HK-2 (cell line): ENCODE measurements around the gene GALNT18.

Source experiments
- DNase-seq: peaks from one replicate; pipeline ENCODE4 v3.0.0-alpha.2; 2018; ENCODE audit not compliant: unreplicated experiment

GALNT18 gene

DNA sequence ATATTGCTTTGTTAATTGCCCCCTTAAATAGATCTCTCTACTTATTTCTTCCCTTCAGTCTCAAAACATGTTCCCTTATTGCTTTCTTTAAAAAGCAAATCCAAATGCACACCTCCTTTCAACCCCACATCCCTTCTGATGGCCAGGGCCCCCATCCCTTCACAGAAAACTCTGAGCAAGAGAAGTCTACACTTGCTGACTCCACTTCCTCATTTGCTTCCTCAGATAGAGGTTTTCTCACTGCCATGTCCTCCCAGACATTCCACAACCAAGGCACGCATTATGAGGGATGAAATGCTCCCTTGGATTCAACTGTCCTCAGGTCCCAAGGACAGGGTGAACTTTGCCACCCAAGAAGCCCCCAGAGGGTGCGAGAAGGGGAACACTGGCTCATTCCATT lies 311.9 kb downstream of the GALNT18 start:
- no peak for DNase-seq

DNA sequence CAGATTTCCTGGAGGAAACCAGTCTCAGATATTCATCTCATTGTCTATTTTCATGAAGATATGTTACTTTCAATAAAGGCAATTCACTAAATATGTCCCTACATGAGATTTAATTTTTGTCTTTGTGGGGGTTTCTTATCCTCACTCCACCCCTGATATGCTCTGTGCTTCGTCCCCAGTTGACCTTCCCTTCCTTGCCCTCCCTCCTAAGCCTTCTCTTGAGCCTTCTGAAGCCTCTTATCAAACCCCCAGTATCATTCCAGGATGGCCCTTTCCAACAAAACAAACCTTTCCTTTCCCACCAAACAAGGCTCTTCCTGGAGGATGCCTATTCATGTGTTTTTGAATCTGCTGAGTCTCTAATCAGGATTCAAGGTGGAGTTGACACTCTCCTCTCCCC lies 313.6 kb downstream of the GALNT18 start:
- no peak for DNase-seq

DNA sequence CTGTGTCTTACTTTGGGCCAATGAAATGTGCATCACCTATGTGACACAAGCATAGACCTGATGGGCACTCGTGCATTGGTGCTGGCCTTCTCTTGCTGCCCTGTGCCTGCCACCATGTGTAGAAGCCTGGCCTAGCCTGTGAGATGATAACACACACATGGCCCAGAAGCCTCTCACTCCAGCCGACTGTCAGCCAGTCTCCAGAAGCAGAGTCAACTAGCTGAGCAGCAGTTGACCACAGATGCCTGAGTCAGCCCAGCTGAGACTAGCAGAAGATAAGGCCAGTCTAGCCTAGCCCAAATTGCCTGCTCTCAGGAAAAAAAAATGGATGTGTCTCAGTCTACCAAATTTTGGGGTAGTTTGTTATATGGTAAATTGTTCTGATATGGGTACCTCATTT lies 314.9 kb downstream of the GALNT18 start:
- DNase-seq: no peak

DNA sequence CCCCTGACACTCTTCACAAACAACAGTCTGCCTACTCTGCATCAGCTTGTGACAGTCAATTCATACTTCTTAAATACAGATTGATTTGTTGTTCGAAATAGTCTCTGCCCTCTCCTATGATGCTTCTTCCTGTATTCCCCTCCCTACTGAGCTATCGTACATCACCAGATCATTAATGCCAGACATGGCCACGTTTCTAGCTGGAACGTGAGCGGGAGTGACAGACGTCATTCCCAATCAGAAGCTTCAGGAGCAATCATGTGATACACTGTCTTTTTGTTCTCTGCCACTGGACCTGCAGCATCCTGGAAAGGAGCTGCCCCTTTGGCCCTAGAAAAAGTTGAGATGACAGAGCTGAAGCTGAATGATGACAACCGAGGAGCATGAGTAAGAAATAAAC lies 317.3 kb downstream of the GALNT18 start:
- no peak for DNase-seq

DNA sequence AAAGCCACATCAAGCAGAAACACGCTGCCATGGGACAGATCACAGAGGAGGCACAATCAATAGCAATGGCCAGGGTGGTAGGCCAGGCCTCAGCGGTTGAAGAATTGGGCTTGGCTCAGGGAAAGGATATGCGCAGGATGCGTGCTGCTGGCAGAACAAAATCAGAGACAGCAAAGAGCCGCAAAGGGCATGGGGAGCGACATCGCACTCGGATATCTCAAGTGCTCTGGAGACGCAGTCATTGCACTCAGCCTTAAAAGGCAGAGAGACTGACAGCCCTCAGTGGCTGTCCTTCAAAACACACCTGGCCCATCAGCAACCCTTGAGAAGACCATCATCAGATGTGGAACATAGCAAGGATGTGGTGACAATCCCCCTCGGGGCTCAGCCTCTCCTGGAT lies 319.2 kb downstream of the GALNT18 start:
- no peak for DNase-seq

DNA sequence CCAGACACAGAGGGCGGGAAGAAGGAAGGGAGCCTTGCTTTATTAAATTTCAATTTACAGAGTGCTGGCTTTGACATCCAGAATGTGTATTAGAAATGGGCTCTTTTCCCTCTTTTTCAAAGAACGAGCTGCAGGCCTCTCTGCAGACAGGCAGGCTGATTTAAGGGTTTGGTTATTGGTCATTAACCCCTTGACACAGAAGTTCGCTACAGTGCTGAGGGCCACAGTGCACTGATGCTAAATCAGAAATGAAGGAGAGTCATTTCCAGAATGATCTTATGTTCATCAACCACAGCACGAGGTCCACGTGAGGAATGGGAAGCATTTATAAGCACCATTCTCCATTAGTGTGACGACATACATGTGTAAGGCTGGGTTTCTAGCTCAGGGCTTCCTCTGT lies 320.6 kb downstream of the GALNT18 start:
- DNase-seq: no peak

DNA sequence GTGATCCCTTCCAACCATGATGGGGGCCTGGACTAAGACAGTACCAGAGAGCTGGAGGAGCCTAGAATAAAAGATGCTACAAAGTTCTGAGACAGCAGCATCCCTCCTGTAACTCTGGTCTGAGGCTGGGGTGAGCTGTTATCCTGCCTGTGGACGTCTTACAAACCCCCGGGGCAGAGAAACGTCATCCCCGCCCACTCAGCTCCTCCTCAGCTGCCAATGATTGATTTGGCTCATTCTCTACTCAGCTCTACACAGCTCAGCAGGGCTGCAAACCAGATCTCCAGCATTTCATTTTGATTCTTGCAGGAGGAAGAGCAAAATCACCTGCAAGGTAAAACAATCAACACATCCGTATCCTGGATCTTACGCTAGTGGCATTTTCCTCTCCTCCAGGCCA lies 324.2 kb downstream of the GALNT18 start:
- no peak for DNase-seq

DNA sequence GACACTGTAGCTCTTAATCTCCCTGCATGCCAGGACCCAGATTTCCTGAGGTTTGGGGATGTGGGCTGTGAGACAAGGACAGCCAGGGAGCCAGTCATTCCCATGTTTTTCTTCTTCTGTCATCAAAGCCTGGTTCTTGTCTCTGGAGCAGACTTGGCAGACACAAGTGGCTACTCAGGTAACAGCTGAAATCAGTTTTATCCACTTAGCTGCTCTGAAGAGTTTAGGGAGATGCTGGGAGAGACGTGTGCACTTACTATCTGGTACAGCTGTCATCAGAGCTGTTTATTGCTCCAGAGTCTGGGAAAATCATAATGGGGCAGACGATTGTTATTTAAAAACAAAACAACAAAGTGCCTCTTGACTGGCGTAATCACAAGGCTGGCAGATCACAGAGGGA lies 325.4 kb downstream of the GALNT18 start:
- DNase-seq: no peak

DNA sequence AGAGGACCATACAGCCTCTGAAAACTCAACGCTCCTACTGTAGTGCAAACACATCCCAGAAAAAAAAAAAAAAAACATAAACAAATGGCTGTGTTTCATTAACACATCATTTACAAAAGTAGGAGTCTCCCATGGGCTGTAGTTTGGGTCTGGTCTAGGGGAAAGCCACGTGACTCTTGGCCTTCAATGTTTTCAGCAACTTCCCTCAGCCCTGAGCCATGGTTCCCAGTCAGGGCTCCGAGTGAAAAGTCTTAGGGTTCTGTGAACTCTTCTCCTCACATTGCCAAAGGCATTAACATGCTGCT lies 327.3 kb downstream of the GALNT18 start:
- DNase-seq: no peak

DNA sequence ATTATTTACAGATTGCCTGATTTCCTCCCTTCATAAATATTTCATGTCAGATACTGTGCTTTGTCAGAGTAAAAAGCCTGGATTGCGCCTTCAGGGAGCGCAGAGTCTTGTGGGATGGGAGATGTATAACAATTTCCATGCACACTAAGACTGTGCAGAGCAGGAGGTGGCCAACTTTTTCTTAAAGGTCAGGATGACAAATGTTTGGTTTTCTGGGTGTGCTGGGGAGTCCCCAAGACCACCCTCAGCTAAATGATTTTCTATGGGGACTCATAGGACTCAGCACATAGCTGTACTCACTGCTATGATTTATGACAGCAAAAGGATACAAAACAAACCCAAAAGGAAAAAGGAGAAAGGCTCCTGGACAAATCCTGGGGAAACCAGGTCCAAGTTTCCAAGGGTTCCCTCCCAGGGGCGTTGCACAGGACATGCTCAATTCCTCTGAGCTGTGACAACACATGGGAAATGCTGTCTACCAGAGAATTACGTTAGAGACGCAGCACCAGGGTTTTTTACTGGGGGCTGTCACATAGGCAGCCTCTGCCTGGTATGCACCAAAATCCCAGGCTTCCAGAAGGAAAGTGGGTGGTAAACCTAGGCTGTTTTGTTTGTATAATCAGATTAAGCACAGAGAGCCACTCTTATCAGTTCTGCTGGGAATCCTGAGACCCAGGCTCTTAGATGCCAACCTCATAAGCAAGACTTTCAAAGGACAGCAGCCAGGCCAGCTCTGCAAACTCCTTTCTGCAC lies 327.8 kb downstream of the GALNT18 start:
- DNase-seq: no peak

DNA sequence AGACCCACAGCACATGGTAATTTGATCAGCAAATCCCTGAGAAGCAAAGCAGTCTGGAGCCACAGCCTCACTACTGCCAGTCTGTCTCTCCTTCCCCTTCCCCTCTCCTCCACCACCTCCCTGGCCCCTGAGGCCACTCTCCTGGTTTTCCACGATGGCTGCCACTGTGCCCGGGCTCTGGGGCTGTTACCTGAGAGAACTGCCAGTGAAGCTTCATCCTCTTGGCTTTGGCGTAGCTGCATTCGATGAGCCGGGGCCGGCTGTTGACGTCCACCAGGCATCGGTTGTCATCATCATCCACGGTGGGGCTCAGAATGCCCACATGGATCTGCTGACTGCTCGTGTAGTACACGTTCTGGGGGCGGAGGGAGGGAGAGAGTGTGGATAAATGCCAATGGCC lies 329.0 kb downstream of the GALNT18 start:
- no peak for DNase-seq

DNA sequence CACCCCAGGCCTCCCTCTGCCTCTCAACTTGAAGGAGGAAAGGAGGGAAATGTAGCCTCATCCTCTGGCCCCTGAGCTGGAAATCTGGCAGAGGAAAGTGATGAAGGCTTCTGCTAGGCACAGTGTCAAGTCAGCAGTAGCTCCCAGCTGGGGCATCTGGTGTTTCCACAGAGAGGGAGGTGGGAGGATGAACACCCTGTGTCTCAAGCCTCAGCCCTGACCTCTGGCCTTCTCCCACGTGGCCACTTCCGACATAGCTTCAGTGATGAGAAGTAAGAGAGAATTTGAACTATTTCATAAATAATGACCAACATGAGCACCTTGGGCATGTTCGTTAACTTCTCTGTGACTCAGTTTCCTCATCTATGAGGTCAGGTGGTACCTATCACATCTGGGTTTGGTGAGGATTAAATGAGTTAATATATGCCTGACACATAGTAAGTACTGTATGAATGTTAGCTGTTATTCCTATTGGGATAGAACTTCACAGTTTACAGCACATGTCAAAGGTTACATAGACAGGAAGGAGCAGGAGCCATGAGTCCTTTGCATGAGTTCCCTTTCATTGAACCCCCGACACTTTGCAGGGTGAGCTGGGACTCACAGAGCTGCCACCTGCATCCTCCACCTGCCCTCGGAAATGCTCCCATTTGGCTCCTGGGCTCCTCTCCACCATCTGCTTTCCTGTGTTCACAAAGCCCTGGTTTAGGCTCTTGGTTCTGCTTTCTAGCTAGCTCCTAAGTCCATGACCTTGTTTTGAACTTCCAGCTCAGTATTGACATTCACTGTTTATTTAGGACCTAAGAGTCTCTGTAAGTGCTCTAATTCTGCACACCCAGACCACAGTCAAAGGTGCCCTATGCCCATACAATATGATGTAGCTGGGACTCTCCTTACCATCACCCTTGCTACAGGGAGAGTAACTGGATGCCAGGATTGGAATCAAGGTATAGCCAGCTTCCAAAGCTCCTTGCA lies 330.5 kb downstream of the GALNT18 start:
- DNase-seq: no peak

DNA sequence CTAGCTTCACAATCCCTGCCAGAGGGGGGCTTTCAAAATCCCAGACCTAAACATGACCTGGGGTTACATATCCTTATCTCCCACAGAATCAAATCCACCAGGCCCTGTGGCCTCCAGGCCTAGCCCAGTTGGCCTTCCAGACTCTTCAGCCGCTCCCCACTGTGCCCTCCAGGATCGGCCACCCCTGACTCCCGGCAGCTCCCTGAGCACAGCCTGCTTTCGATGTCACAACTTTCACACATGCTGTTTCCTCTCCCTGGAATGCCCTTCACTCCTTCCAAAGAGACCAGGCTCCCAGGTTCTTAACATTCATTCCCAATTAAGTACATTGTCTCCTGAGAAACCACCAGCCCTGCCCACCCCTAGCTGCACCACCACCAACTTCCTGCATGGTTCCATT lies 331.5 kb downstream of the GALNT18 start:
- no peak for DNase-seq

DNA sequence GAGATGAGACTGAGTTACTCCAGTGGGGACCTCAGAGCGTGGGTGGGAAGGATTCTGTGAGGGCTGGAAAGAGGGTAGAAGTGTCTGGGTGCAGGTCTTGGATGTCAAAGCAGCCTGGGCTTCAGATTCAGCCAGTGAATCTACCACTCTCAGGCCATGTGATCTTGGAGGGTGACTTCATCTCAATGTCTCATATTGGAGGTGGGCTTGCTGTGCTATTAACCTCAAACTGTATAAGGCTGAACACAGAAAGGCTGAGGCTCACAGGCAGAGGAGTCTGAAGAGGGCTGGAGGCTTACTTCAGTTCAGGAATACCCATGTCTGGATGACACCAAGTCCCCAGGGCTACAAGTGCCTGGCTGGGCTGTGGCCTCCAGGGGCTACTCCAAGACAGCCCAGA lies 332.1 kb downstream of the GALNT18 start:
- DNase-seq: no peak

DNA sequence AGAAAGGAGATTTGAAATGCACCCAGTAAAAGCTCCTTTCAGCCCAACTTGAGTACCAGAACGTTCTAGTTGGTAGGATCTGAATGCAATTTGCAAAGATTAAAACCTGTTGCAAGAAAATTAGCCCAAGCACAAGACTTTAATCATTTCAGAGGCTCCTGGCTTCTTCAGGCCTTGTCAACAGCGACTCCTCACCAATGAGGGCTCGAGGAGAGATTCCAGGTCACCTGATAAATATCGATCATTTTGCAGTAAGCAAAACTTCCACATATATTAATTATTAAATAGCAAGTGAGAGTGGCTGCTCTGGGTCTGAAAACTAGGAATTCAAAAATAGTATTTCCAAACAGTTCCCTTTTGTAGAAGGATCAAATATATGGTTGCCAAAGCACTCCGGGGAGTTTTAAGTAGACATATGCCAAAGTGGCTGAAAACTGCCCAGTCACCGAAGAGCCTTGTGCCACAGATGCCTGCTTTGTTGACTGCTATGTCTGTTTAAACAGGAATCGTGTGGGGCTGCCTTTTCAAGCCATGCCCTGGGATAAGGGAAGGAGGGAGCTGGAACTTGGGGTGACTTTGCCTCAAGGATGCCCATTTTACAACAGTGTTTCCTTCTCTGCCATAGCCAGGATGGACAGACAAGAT lies 332.7 kb downstream of the GALNT18 start:
- DNase-seq: no peak

DNA sequence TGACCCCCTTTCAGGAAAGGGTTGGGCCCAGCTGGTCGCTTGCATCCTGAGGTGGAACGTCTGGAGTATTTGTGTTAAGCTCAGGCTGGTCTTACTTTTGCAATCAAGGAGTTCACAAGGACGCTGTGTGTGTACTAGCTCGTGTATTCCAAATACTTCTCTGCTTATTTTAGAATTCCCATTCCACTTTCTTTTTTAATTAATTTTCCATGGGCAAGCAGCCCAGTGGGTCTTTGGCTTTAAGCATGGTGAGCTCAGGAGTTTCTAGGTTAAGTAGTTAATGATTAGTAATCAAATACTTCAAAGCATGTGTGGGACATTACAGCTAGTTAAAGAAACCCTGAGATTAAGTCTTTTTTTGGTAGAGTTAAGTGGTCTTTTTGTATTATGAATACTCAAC lies 337.3 kb downstream of the GALNT18 start:
- no peak for DNase-seq

DNA sequence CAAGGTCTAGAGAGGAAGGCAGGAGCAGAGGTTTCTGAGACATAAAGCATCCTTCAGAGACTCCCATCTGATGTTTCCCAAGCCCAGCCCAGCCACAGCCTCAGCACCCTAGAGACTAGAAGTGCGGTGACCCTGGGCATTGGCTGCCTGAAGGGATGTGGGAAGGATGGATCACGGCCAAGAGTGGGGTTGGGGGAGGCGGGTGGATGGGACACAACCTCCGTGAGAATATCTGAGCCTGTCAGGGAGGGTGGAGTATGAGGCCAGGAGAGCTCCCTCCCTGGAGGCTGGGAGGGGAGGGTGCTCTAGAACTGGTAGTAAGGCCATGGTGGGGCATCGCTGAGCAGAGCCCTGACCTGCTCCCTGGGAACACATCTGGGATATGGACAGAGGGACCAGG lies 340.2 kb downstream of the GALNT18 start:
- no peak for DNase-seq

DNA sequence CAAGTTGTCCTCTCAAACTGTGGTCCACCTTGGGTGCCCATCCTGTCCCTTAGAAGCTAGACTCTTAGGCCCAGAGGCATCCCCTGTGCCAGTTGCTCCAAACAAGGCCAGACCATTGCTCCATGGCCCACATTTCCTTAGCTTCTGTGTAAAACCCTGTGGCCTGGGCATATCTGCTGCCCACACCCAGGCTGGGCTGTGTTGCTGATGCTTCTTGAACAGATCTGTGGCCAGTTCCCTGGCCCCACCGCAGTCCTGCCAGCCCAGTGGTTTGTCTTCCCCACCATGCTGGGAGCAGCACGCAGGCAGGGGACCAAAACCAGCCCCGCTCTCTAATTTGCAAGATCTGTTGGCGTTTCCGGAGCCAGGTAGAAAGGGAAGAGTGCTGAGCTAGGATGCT lies 341.0 kb downstream of the GALNT18 start:
- DNase-seq: no peak

DNA sequence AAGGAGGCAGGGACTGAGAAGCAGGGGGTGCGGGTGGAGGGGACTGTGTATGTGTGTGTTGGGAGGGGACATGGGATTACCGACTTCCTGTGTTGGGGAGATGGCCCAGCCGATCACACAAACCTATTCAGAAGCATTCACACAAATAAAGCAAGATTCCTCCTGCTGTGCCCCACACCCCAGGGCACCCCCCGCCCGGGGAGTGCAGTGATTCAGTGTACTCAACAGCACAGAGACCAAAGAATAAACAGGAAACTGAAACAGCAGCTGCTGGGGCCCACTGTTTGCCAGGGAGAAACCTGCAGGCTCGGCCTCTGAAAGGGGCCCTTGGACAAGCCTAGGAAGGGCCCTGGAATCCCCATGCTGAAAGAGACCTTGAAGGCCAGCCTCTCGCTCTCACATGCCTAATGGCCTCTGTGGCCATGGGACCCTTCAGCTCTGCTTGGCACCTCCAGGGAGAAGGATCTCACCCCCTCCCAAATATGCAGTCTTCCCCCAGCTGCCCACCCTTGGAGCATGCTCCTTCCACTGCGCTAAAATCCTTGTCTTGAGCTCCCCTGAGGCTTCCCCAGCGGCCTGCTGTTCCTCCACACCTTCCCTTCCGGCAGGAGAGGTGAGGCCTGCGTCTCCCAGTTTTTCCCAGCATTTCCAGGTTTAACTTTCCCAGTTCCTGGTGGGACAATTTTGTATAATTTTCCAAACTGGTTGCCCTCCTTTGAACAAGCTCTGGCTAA lies 341.7 kb downstream of the GALNT18 start:
- no peak for DNase-seq

DNA sequence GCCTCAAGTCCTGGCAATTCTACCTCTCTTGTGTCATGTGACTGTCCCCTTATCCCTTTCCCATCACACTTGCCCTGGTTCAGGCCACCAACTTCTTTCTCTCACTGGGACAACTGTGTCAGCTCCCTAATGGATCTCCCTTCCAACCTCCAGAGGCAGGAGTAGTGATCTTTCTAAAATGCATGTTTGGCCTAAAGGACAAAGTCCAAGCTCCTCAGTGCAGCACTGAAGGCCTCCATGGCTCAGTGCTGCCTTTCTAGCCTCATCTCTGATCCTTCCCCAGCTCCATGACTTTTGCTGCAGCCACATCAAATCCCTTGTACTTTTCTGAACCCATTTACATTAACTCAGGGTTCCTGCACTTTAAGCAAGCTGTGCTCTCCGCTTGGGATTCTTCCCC lies 349.6 kb downstream of the GALNT18 start:
- DNase-seq: no peak

DNA sequence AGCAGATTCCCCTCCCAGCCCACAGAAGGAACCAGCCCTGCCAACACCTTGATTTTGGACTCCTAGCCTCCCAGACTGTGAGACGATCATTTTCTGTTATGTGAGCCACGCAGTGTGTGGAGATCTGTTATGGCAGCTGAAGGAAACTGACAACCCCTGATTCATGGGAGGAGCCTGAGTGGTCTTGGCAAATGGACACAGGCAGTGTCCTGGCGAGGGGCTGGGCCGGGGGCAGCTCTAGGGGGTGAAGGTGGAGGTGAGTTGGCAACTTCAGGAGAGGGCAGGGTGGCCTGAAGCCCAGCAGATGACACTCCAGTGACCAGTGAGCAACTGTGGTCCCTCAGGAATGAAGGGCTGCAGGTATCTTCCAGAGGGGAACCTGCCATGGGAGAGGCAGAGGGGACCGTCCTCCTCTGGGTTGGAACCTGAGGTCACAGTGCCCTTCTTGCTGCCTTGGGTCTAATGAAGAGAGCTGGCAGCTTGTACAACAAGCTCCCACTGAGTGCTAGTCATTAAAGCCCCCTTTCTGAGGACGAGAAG lies 351.5 kb downstream of the GALNT18 start:
- no peak for DNase-seq

DNA sequence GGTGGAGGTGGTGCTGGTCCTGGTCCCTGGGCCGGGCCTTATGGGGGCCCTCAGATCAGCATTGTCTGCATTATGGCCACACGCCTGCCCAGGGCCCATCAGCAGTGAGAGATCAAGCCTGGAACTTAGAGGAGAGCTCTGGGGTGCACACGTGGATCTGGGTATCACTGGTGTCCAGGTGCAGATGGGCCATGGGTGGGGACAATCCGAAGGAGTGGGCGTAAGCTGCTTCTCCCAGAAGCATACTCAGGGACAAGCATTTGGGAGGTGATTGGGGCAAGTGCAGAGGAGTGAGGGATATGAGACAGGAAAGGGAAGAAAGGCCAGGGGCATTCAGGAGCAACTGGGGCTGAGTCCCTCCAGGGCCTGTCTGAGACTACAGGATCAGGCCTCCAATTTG lies 353.1 kb downstream of the GALNT18 start:
- no peak for DNase-seq
